Panc1 (cell line): ENCODE results near the gene GJC2. TPM values are rescaled to one million over a fixed set of nuclear protein-coding genes. Genes with fewer than 3 reads are reported as not detected.

Source experiments
- ATAC-seq: fragments of 200-7000 bp; cut with Tn5 transposase; 2 replicates; pipeline ENCODE4 v1.9.1; 2020; ENCODE audit warnings: mild to moderate bottlenecking, moderate library complexity
- BruUV-seq: library from RNA; stranded (reverse); fragments of 400-500 nt; replicated peaks from 2 replicates; lab custom pipeline; 2021; lab: Mats Ljungman, UMichigan
- CTCF ChIA-PET: fragments of 300-600 bp; sonication (Branson Sonifier 250); formaldehyde crosslinking; loops from one replicate; lab custom pipeline; 2022; ENCODE audit warnings: antibody characterized with exemption; lab: Charles Lee
- POLR2A ChIA-PET: fragments of 300-600 bp; sonication (Branson Sonifier 250); formaldehyde crosslinking; loops from one replicate; lab custom pipeline; 2022; ENCODE audit warnings: antibody characterized with exemption; lab: Charles Lee
- DNase-seq: peaks from one replicate; pipeline ENCODE4 v3.0.0-alpha.2; 2010; ENCODE audit warnings: low read depth, low spot score
- H3K27ac ChIP-seq: 2 replicates; pipeline ENCODE4 v1.5.1; 2011; ENCODE audit warnings: mild to moderate bottlenecking, low read length, inconsistent platforms
- H3K27me3 ChIP-seq: fragments of 200-500 bp; sonication (Bioruptor generic); 2 replicates; pipeline ENCODE4 v1.6.0; 2014; ENCODE audit warnings: low read length, inconsistent platforms; ENCODE audit not compliant: control insufficient read depth, insufficient read depth
- H3K36me3 ChIP-seq: fragments of 200-500 bp; sonication (Bioruptor generic); 2 replicates; pipeline ENCODE4 v1.5.1; 2014; ENCODE audit warnings: inconsistent platforms, mild to moderate bottlenecking, low read length, moderate library complexity; ENCODE audit not compliant: control insufficient read depth, insufficient read depth
- H3K4me1 ChIP-seq: 2 replicates; pipeline ENCODE4 v1.5.1; 2011; ENCODE audit warnings: inconsistent platforms, mild to moderate bottlenecking, low read length, moderate library complexity; ENCODE audit not compliant: control insufficient read depth, insufficient read depth
- H3K4me3 ChIP-seq, 2 experiments: 2 replicates each; pipeline ENCODE4 v1.5.1; 2011 to 2012; ENCODE audit warnings: low read depth in 2 of 2, low read length in 2 of 2, mild to moderate bottlenecking in 2 of 2, inconsistent platforms in 1 of 2, moderate library complexity in 1 of 2
- H3K9me3 ChIP-seq: fragments of 200-500 bp; sonication (Bioruptor generic); 2 replicates; pipeline ENCODE4 v1.5.1; 2014; ENCODE audit warnings: low read depth, mild to moderate bottlenecking, inconsistent platforms, low read length, moderate library complexity; ENCODE audit not compliant: control insufficient read depth, insufficient read depth
- CTCF ChIP-seq: fragments of 450-650 bp; IDR thresholded peaks from 2 replicates; pipeline ENCODE4 v1.5.1; 2017; ENCODE audit warnings: mild to moderate bottlenecking
- POLR2AphosphoS5 ChIP-seq: IDR thresholded peaks from 2 replicates; pipeline ENCODE4 v1.6.1; 2012; ENCODE audit warnings: mild to moderate bottlenecking, low read depth, low read length, moderate library complexity
- REST ChIP-seq, 2 experiments: IDR thresholded peaks; 2 replicates each; pipeline ENCODE4 v1.6.1; 2011 to 2012; ENCODE audit warnings: low read depth in 2 of 2, control low read depth in 1 of 2, low read length in 1 of 2, mild to moderate bottlenecking in 1 of 2, moderate library complexity in 1 of 2; ENCODE audit not compliant: insufficient read depth in 1 of 2
- SIN3A ChIP-seq: IDR thresholded peaks from 2 replicates; pipeline ENCODE4 v1.6.1; 2012; ENCODE audit warnings: low read depth, mild to moderate bottlenecking, low read length, moderate library complexity, borderline replicate concordance; ENCODE audit not compliant: insufficient read depth
- TCF7L2 ChIP-seq: IDR thresholded peaks from 2 replicates; pipeline ENCODE4 v1.6.1; 2011; ENCODE audit warnings: mild to moderate bottlenecking, low read depth, low read length, inconsistent platforms
- in situ Hi-C: cut with HindIII; loops from 2 replicates; pipeline ENCODE4 v1.10.0; 2016; ENCODE audit warnings: low sequenced_read_pairs, low pct_unique_long_range_greater_than_20kb
- intact Hi-C: fragments of 100-400 bp; cut with micrococcal nuclease; formaldehyde crosslinking; loops from one replicate; pipeline ENCODE4 v1.10.0; 2022; ENCODE audit not compliant: unreplicated experiment
- total RNA-seq: library from RNA; stranded (reverse); gene quantifications from one replicate; pipeline ENCODE4 v1.2.1, GENCODE V29; 2021; ENCODE audit not compliant: unreplicated experiment

The GJC2 gene
- total RNA-seq, 1 experiment from 2014 or later: 2.4 TPM

- in situ Hi-C loops (no loop called here), intact Hi-C loops (no loop called here)
- CTCF ChIA-PET: no interaction called here
- no peak for ATAC-seq
- Histone ChIP-seq H3K4me1 (peaks cover 12% of the 10 kb centered on the region; the same call in 1 of the 2 replicates), H3K27me3 (no peaks in the 10 kb centered on the region), H3K36me3 (no peaks in the 10 kb centered on the region), H3K4me3 (no peak overlapping the region), H3K9me3 (no peaks in the 10 kb centered on the region), H3K27ac (no peak overlapping the region)
- TF ChIP-seq POLR2AphosphoS5 (no peak), REST (IDR thresholded peaks at IDR 0.05; ENCODE audit: insufficient read depth in 1 of 2, low read depth in 2 of 2, low read length in 1 of 2) (no peak), CTCF (no peak), SIN3A (no peak), TCF7L2 (no peak)
- no TSS peak for BruUV-seq
- POLR2A ChIA-PET: no interaction called here
- no peak for DNase-seq
Measured at GRCh38 chr1:228208831-228209551, 59.3 kb downstream of the GJC2 start.

Other genes with a start within 250 kb of the GJC2 start
- gene WNT9A, start 202.0 kb upstream of the GJC2 start, total RNA-seq: 26.5 TPM
- gene WNT3A, start 142.9 kb upstream of the GJC2 start, total RNA-seq: not detected
- 321 TPM for gene ARF1, start 67.2 kb upstream of the GJC2 start, total RNA-seq
- gene C1orf35, start 46.6 kb upstream of the GJC2 start, total RNA-seq: 24.9 TPM
- gene MRPL55, start 40.6 kb upstream of the GJC2 start, total RNA-seq: 53.0 TPM
- 188 TPM for gene GUK1, start 9.7 kb upstream of the GJC2 start, total RNA-seq
- 11.3 TPM for gene IBA57, start 15.9 kb downstream of the GJC2 start, total RNA-seq
- gene OBSCN, start 58.1 kb downstream of the GJC2 start, total RNA-seq: 10.5 TPM